HG03045 (cell line): Measurements from ENCODE around the gene PNP.
"Not testable (repeated sequence)": the region's sequence is repeated elsewhere in the genome, so short reads cannot be mapped to it uniquely, and the experiment has no call there.

Experiments used
- ATAC-seq: cut with Tn5 transposase; IDR thresholded peaks from one replicate; pipeline ENCODE4 v1.9.1; 2021; ENCODE audit warnings: mild to moderate bottlenecking, moderate library complexity; ENCODE audit not compliant: unreplicated experiment

PNP gene

GRCh38 chr14:20469242-20469889, at the start of gene PNP:
TSS of gene PNP (plus strand) at chr14:20469406. CDS start at chr14:20469525, 119 bp downstream.
- peak; percentile 97 for ATAC-seq

GRCh38 chr14:20419419-20419818, 49.8 kb upstream of the PNP start:
- no peak for ATAC-seq

DNA sequence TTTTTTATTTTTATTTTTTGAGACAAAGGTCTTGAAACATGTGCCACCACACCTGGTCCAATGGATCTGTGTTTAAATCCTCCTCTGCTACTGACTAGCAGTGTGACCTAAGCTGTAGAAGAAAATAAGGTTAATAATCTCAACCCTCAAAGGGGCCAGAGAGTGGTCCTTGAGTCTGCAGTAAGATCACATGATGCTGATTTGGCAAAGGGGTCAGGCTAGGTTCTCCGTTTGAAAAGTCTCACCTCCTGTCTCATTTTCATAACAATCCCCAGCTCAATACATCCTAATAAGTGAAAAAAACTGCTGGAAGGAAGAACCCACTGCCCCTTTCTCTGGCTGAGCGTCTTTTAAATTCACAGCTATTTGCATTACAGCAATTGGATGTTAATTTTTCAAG, 47.9 kb upstream of the PNP start:
- no peak for ATAC-seq

- ATAC-seq, result no peak
Measured at GRCh38 chr14:20422886-20423285, 46.3 kb upstream of the PNP start.

DNA sequence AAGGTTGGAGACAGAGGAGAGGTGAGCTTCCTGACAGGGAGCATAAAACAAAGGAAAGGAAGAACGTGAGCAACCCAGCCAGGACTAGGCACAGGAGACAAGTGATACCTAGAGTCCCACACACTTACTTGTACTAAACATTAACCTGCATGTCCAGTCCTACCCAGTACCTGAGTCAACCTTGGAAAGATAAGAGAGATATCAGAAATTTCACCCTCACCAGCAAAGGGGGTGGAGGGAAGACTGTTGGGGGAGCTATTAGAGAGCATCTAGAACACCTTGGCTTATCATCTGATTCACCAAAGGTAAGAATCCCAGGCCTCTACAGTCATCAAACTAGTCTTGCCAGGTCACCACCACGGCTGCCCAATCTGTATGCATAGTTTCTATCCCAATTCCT, 44.4 kb upstream of the PNP start:
- no peak for ATAC-seq

GRCh38 chr14:20427231-20428009, 41.8 kb upstream of the PNP start:
- ATAC-seq, result peak; percentile 63

DNA sequence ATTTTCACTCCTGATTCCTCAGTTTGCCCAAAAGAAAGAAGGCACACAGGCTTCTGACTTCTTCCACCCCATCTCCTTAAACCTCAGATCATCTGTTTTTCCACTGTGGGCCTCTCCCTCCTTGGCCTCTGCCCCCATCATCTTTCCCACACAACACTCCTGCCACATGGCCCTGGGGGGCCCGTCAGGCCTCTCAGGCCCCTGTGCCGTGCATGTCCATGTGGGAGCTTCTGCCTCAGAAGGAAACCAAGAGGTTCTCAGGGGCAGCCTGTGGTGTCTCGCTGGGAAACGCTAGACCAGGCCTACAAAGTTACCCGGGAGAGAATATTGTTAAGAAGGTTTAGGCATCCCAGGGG, 41.2 kb upstream of the PNP start:
- ATAC-seq, result peak; percentile 39

DNA sequence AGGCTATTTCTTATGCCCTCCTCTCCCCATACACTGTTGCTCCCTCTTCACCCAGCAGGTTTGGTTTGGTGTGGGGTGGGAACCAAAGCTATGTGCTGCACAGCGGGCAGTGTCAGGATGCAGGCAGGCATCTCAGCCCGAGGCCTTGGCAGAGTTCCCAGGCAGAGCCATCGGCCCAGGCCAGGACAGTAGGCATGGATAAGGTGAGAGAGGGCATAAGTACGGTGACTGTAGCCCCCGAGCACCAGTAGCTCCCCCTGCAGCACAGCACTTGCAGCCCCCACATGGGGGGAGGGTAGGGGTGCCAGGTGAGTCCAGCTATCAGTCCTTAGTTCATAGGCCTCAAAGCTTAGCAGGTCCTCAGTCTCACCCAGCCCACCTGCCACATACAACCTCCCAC, 40.4 kb upstream of the PNP start:
- no peak for ATAC-seq

DNA sequence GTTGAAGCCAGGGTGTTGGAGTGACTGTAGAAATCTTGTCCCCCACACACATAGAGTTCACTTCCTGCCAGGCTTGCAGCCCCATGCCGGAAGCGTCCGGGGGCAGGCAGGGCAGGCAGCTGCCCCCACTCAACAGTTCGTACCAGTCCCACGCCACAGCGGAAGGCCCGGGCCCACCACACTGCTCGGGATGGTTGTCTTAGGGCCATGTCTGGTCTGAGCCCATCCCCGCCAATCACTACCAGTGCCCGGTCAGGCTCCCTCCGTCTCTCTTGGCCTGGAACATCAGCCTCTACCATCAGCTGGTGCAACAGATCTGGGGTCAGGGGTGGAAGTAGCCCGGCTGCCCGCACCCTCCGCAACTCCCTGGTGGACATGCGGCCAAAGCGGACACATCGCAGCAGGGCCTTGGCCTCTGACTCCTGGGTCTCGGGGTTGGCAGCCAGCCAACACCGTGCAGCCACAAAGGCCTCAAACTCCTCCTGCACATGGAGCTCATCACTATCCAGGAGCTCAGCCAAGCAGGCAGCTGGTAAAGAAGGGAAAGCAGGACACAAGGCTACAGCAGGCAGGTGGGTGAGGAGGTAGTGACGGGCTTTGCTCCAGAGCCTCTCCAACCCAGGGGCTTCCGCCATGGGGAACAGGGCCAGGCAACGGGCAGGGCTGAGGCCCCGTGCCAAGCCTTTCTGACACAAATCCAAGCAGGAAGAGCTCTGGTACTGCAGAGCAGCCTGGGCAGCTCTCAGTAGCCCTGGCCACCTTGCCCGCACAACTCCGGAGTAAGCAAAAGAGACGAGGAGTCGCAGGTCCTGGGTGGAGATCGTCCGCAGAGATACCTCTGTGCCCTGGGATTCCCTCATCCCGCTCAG, 39.2 kb upstream of the PNP start:
- no peak for ATAC-seq

- ATAC-seq, result no peak
Measured at GRCh38 chr14:20434701-20435581, 34.3 kb upstream of the PNP start.

DNA sequence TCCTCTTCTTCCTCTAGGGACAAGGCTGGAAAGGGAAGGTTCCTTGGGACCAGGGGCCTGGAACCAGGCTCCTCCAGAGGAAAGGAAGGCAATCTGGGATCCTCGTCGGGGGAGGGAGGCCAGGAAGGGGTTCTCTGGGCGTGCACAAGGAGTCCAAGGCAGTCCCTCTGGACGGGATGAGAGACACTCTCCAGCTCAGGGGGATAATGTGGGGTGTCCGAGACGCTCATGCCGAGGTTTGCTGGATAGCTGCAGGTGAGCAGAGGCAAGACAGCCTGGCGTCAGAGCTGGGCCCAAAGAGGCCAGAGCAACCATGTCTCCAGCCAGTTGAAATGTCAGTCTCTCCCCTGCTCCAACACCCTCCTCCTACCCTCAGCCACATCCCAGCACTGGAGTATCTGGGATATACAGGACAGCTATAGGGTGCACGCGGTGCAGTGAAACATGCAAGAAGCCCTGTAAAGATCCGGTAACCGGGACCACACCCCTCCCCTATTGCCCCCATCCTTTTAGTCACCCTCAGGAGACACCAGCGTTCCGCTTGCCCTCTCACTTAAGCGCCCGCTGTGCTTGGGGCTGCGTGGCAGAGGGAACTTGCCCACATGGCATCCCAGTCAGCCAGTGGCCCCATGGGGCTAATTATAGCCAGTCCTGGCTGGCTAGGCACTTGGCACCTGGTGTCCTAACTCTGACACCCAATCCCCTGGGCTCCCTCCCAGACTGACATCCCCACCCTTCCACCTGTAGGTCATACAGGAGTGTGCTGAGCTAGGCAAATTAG, 33.4 kb upstream of the PNP start, which contains the start of gene KLHL33:
TSS of gene KLHL33 (minus strand) at position 585 of the 781 bp plus-strand sequence. CDS start at position 230, 355 bp downstream.
- ATAC-seq, result no peak

GRCh38 chr14:20436363-20436755, 32.8 kb upstream of the PNP start:
- ATAC-seq, result no peak

DNA sequence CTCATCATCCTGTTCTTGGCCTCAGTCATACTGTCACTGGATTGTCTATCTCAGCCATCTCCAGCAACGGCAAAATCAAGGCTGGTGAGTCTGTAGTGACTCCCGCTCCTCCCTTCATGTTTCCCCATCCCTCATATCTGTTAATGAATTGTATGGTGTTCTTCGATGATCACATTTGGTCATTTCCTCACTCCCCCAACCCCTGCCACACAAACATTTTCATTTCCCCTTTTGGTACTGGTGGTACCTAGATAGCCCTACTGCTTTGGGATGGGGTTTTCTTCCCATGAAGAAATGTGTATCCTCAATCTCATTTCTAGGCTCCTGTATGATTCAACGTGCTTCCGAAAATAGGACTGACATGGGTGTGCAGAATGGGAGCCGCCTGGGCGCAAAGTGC, 30.5 kb upstream of the PNP start:
- ATAC-seq, result no peak

DNA sequence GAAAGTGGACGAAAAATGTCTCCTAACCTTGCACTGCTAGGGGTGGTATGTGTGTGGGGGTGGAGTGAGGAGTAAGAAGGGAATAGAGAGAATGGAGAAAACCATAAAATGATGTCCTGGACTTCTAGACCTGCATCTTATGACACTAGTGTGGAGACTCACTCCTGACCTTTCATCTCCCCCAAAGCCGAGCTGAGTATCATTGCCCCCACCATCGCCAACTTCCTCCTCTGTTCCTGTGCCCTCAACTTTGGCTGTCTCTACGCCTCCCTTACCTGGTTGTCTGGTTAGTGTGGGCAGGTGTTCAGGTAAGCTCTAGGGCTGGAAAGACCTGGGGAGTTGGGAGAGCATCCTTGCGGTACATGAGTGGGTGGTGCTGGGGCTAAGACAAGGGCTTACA, 28.7 kb upstream of the PNP start:
- ATAC-seq, result no peak

- no peak for ATAC-seq
Measured at GRCh38 chr14:20440882-20441281, 28.3 kb upstream of the PNP start.

- ATAC-seq, result no peak
Measured at GRCh38 chr14:20441461-20441860, 27.7 kb upstream of the PNP start.

- ATAC-seq, result not testable (repeated sequence)
Measured at GRCh38 chr14:20443650-20444049, 25.6 kb upstream of the PNP start.

DNA sequence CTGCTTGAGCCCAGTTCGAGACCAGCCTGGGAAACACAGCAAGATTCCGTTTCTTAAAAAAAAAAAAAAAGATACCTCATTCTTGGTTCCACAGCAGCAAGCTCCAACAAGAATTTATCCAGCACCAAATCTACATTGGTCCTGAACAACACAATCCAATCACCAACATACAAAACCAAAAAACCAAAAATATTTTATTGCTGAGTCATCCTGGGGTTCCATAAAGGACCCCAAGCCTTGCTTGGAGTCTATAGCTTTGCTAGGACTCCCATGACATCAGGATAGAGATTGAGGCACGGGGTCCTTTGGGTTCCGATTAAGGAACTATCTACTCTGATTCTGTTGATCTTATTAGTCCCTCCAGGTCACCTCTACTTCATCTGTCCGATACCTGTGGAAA, 22.3 kb upstream of the PNP start:
- no peak for ATAC-seq

DNA sequence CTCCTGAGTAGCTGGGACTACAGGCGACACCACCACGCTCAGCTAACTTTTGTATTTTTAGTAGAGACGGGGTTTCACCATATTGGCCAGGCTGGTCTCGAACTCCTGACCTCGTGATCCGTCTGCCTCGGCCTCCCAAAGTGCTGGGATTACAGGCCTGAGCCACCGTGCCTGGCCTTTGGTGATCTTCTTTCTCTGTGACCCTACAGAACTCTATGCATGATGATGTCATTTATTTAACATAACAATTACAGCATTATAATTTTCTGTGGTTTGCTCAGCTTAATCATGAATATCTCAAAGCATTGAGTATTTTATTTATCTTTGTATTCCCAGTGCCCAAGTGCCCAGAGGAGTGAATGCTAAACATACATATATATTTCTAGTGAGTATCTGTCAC, 16.4 kb upstream of the PNP start:
- not testable (repeated sequence) for ATAC-seq
